Vagina (tissue), 2 donors: ENCODE data around the gene MFAP2.

Source experiments
- POLR2A ChIP-seq, 2 donors: fragments of 450-650 bp; IDR thresholded peaks; one replicate each; pipeline ENCODE4 v1.6.1; 2017; ENCODE audit warnings: antibody characterized with exemption in 2 of 2, mild to moderate bottlenecking in 2 of 2, moderate library complexity in 2 of 2
- POLR2AphosphoS5 ChIP-seq, 2 donors: sonication (generic); formaldehyde crosslinking; IDR thresholded peaks; one replicate each; pipeline ENCODE4 v1.9.0; 2017; ENCODE audit warnings: antibody characterized with exemption in 2 of 2, mild to moderate bottlenecking in 2 of 2, low read depth in 1 of 2; ENCODE audit not compliant: insufficient read depth in 1 of 2
- TF ChIP-seq, protein P1 (sequence below), 3 experiments: fragments of 450-650 bp in 2 of 3; fragments of 200-600 bp in 1 of 3; sonication (generic) in 1 of 3; IDR thresholded peaks; one replicate each; pipeline ENCODE4 v1.5.1; 2017 to 2019; ENCODE audit warnings: antibody characterized with exemption in 3 of 3, mild to moderate bottlenecking in 2 of 3, moderate library complexity in 2 of 3

DNA sequence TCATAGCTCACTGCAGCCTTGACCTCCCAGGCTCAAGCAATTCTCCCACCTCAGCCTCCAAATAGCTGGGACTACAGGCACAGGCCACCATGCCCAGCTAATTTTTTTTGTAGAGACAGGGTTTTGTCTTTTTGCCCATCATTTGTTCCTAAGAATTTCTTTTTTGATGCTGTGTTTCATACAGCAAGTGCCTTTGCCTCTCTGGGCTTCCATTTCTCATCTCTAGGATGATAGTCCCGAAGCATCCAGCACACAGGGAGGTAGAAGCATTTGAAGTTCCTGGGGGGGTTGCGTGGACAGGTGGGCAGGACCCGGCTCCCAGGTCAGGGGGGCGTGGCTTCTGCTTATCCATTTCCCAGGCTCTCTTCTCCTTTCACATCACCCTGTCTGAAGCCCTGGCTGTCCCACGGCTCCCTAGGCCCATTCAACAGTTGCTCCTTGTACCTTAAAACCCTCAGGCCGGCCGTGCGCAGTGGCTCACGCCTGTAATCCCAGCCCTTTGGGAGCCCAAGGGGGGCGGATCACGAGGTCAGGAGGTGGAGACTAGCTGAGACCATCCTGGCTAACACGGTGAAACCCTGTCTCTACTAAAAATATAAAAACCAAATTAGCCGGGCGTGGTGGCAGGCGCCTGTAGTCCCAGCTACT is 27.9 kb upstream of the MFAP2 start:
- TF ChIP-seq, protein P1, sequence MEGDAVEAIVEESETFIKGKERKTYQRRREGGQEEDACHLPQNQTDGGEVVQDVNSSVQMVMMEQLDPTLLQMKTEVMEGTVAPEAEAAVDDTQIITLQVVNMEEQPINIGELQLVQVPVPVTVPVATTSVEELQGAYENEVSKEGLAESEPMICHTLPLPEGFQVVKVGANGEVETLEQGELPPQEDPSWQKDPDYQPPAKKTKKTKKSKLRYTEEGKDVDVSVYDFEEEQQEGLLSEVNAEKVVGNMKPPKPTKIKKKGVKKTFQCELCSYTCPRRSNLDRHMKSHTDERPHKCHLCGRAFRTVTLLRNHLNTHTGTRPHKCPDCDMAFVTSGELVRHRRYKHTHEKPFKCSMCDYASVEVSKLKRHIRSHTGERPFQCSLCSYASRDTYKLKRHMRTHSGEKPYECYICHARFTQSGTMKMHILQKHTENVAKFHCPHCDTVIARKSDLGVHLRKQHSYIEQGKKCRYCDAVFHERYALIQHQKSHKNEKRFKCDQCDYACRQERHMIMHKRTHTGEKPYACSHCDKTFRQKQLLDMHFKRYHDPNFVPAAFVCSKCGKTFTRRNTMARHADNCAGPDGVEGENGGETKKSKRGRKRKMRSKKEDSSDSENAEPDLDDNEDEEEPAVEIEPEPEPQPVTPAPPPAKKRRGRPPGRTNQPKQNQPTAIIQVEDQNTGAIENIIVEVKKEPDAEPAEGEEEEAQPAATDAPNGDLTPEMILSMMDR (IDR thresholded peaks at IDR 0.05) = no peak
- TF ChIP-seq POLR2A (IDR thresholded peaks at IDR 0.05) (no peak), POLR2AphosphoS5 (IDR thresholded peaks at IDR 0.05; ENCODE audit: insufficient read depth in 1 of 2, low read depth in 1 of 2) (no peak)
